Type B pancreatic cell (in vitro differentiated cells): ENCODE results near the gene IMMP2L. TPM values are rescaled to one million over a fixed set of nuclear protein-coding genes. Genes with fewer than 3 reads are reported as not detected.
A peak's percentile ranks its signal among the peaks of the same experiment; 100 is the strongest.

Source experiments
- DNase-seq: peaks from one replicate; pipeline ENCODE4 v3.0.0; 2021; ENCODE audit warnings: mixed read lengths; ENCODE audit not compliant: unreplicated experiment; ENCODE audit errors: extremely low spot score
- H3K27ac Mint-ChIP-seq: 2 replicates; pipeline ENCODE4 v1.8.0; 2021; ENCODE audit warnings: mild to moderate bottlenecking, mixed read lengths
- H3K27me3 Mint-ChIP-seq: 2 replicates; pipeline ENCODE4 v1.8.0; 2021; ENCODE audit warnings: mixed read lengths
- H3K36me3 Mint-ChIP-seq: 2 replicates; pipeline ENCODE4 v1.8.0; 2021; ENCODE audit warnings: mixed read lengths
- H3K4me1 Mint-ChIP-seq: one replicate; pipeline ENCODE4 v1.8.0; 2021; ENCODE audit warnings: mixed read lengths; ENCODE audit not compliant: unreplicated experiment
- H3K4me3 Mint-ChIP-seq: 2 replicates; pipeline ENCODE4 v1.8.0; 2021; ENCODE audit warnings: mild to moderate bottlenecking, mixed read lengths
- H3K9me3 Mint-ChIP-seq: 2 replicates; pipeline ENCODE4 v1.8.0; 2021; ENCODE audit warnings: mixed read lengths
- CTCF ChIP-seq: fragments of 200-600 bp; sonication (generic); conservative IDR thresholded peaks from 2 replicates; pipeline ENCODE4 v1.5.0; 2021; ENCODE audit warnings: antibody characterized with exemption, mild to moderate bottlenecking
- total RNA-seq: library from RNA; stranded (reverse); gene quantifications from 2 replicates; pipeline ENCODE4 v1.2.1, GENCODE V29; 2021; ENCODE audit warnings: low replicate concordance

Gene IMMP2L
- total RNA-seq, 1 donor from 2014 or later: 23.0 TPM

GRCh38 chr7:111393011-111393754 lies 169.1 kb downstream of the IMMP2L start:
- Mint-ChIP-seq H3K27ac (peak overlapping the region; percentile 46), H3K36me3 (peaks cover 3% of the 10 kb centered on the region), H3K27me3 (no peaks in the 10 kb centered on the region), H3K4me1 (peaks cover 19% of the 10 kb centered on the region), H3K9me3 (peaks cover 13% of the 10 kb centered on the region), H3K4me3 (peak overlapping the region; percentile 10)
- no peak for TF ChIP-seq CTCF
- DNase-seq: no peak

- Mint-ChIP-seq H3K4me1 (peaks cover 19% of the 10 kb centered on the region), H3K36me3 (peaks cover 3% of the 10 kb centered on the region), H3K27ac (no peak overlapping the region), H3K9me3 (peaks cover 13% of the 10 kb centered on the region), H3K4me3 (no peak overlapping the region), H3K27me3 (no peaks in the 10 kb centered on the region)
- no peak for TF ChIP-seq CTCF
- DNase-seq: no peak
Measured at GRCh38 chr7:111392294-111392693, 170.0 kb downstream of the IMMP2L start.

- Mint-ChIP-seq H3K9me3 (peaks cover 13% of the 10 kb centered on the region), H3K36me3 (peaks cover 3% of the 10 kb centered on the region), H3K27me3 (no peaks in the 10 kb centered on the region), H3K27ac (no peak overlapping the region), H3K4me1 (peaks cover 19% of the 10 kb centered on the region), H3K4me3 (no peak overlapping the region)
- TF ChIP-seq CTCF: no peak
- no peak for DNase-seq
Measured at GRCh38 chr7:111390000-111390399, 172.3 kb downstream of the IMMP2L start.

GRCh38 chr7:111388912-111389311 lies 173.4 kb downstream of the IMMP2L start:
- Mint-ChIP-seq H3K4me1 (peaks cover 19% of the 10 kb centered on the region), H3K27ac (no peak overlapping the region), H3K9me3 (peaks cover 13% of the 10 kb centered on the region), H3K27me3 (no peaks in the 10 kb centered on the region), H3K36me3 (peaks cover 3% of the 10 kb centered on the region), H3K4me3 (no peak overlapping the region)
- no peak for TF ChIP-seq CTCF
- DNase-seq: no peak

- Mint-ChIP-seq H3K9me3 (peaks cover 13% of the 10 kb centered on the region), H3K27me3 (no peaks in the 10 kb centered on the region), H3K4me3 (no peak overlapping the region), H3K36me3 (peaks cover 3% of the 10 kb centered on the region), H3K27ac (no peak overlapping the region), H3K4me1 (peaks cover 11% of the 10 kb centered on the region)
- no peak for TF ChIP-seq CTCF
- DNase-seq: no peak
Measured at GRCh38 chr7:111388016-111388415, 174.3 kb downstream of the IMMP2L start.
